Neural progenitor cell (in vitro differentiated cells): Measurements from ENCODE around the gene B3GALT4.

Experiments
- EZH2phosphoT487 ChIP-seq: fragments of 200-600 bp; sonication (generic); IDR thresholded peaks from 2 replicates; pipeline ENCODE4 v1.6.1; 2017; ENCODE audit warnings: antibody characterized with exemption
- TF ChIP-seq, protein P1 (sequence below): fragments of 200-600 bp; sonication (generic); IDR thresholded peaks from 2 replicates; pipeline ENCODE4 v1.5.1; 2017; ENCODE audit warnings: antibody characterized with exemption, mild to moderate bottlenecking

DNA sequence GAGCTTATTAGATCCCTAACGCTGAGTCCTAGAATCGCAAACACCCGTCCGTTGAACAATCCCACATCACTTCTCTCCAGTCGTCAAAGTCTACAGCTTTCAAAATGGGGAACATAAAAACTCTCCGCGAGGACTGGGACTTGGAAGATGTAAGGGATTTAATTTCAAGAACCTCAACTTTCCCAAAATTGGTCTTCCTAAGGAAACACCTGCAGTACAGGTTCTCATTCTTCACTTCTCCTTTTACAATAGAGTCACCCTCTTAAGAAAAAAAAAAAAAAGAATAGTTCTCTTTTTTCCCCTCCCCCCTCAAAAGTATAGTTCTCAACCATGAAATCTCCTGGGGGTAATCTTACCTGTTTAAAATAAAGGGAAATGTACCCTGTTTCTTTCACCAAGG is 47.2 kb downstream of the B3GALT4 start:
- TF ChIP-seq, protein P1, sequence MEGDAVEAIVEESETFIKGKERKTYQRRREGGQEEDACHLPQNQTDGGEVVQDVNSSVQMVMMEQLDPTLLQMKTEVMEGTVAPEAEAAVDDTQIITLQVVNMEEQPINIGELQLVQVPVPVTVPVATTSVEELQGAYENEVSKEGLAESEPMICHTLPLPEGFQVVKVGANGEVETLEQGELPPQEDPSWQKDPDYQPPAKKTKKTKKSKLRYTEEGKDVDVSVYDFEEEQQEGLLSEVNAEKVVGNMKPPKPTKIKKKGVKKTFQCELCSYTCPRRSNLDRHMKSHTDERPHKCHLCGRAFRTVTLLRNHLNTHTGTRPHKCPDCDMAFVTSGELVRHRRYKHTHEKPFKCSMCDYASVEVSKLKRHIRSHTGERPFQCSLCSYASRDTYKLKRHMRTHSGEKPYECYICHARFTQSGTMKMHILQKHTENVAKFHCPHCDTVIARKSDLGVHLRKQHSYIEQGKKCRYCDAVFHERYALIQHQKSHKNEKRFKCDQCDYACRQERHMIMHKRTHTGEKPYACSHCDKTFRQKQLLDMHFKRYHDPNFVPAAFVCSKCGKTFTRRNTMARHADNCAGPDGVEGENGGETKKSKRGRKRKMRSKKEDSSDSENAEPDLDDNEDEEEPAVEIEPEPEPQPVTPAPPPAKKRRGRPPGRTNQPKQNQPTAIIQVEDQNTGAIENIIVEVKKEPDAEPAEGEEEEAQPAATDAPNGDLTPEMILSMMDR = no peak
- no peak for TF ChIP-seq EZH2phosphoT487
